HPDE6-E6E7 (cell line): ENCODE data around the gene LIN28B.

ENCODE experiments used
- DNase-seq: peaks from one replicate; pipeline ENCODE4 v3.0.0; 2011; ENCODE audit warnings: missing footprints; ENCODE audit errors: extremely low spot score

LIN28B gene

DNA sequence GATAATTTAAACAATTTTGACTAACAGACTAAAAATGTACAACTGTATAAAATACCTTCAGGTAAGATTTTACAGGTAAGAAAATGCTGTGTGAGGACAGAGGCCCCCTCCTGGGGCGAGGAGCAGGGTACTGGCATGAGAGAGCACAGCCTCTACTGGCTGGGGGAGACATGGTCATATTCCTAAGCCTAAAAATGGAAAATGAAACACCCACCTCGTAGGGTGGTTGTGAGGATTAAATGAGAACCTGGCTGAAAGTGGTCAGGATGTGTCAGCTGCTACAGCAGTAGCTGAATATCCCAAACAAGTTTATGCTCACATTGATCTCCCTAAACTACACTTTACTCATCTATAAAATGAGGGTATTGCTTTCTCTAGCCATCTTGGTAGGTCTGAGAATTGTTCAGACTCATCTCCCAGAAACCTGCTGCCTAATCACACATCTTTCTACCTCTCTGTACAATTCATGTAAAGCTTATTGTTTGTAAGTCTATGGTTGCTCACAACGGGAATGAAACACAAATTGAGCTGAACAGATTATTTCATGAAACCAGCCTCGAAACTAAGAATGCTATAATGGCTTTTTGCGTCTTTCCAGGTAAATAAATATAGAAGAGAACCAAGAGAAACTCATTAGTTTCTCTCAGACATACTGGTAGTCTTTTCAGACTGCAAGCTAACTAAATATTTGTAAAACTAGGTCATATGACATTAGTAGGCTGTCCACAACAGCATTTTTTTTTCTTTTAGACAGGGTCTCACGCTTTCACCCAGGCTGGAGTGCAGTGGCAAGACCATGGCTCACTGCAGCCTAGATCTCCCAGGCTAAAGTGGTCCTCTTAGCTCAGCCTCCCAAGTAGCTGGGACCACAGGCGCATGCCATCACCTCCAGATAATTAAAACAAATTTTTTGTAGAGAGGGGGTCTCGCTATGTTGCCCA lies 153.3 kb downstream of the LIN28B start:
- no peak for DNase-seq

DNA sequence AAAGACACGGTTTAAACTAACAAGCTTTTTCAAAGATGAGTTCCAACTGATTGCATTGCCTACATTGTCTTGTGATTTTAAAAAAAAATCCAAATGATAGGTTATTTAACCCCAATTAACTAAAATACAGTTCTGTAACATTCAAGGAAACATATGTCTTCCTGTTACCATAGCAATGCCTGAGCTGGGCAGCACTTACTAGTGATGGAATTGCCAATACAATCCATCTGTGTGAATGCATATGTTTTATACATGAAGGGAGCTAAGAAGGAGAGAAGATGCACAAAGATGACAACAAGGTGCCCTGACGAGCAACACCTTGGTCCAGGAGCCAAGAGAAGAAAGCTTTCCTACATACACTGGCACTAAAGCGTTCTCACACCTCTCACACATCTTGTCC lies 154.2 kb downstream of the LIN28B start:
- no peak for DNase-seq

DNA sequence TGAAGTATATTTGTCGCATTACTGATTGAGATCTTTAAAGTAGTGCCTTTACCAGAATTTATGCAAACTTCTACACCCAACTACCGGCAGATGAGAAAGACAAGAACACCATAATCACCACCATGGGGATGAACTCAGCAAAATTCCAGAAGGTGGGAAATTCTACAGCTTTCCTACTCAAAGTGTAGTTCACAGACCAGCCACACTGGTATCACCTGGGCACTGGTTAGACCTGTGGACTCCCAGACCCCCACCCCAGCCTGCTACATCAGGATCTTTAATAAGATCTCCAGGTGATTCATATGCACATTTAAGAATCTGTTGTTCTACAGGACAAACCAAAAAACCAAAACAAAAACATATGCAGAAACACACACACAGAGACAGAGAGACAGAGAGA lies 155.0 kb downstream of the LIN28B start:
- no peak for DNase-seq

DNA sequence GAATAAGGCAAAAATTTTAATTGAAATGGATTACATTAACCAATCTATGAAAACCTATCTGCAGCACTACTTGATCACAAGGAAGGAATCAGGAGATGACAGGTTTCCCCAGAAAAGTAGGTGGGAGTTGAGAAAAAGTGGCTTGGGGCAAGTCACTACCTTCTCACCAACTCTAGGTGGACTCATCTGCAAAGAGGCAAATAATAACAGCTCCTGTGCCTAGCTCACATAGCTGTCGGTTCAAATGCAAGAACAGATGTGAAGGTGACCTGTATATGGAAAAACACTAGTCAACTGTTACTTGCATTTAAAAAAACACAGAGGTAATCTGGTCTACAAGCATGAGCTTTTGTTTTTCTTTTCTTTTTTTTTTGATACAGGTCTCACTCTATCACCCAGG lies 155.7 kb downstream of the LIN28B start:
- DNase-seq, result no peak

DNA sequence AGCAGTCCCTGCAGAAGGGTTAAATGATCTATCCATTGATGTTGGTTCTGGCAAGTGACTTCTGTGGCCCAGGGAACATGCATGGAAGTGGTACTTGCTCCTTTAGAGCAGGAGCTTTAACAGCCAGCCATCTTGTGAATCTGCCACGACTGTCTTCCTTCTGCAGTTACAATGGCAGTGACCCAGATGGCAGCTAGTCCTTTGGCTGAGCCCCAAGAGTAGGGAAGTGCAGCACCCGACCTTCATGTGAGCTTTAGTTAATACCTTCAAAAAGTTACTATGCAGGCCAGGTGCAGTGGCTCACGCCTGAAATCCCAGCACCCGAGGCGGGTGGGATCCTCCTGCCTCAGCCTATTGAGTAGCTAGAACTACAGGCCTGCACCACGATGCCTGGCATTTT lies 156.5 kb downstream of the LIN28B start:
- no peak for DNase-seq

DNA sequence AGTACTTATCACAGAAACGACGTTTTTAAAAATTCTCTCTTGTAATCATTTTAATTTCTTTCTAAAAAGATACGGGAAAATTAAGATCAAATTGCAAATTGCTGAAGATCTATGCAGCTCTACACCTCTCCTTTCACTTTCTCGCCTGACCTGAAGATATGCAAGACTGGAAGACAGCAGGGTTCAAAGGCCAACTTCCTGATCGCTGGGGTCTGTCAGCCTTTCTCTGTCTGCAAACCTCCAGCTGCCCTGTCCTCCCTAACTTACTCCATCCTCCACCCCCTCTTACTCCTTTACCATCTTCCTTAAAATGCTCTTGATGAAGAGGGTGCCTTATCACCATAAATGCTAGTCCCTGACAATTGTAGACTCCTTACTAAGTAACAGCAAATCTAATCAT lies 159.2 kb downstream of the LIN28B start:
- DNase-seq, result no peak

DNA sequence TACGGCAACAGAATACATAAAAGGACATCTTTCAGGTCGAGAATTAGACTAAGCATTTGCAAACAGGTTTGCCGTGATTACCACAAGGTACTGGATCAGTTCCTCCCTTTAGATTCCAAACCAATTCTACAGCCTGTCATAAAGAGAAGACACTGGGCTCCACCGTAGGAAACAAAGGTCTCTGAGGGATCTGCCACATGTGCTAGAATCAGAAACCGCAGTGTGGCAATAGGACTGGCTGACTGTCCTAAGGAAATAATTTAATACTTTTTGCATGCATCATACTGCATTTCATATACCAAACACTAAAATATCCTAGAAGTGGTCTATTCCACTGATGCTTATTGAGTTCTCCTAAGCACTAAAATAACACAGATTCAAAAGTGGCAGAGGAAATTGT lies 163.7 kb downstream of the LIN28B start:
- no peak for DNase-seq

DNA sequence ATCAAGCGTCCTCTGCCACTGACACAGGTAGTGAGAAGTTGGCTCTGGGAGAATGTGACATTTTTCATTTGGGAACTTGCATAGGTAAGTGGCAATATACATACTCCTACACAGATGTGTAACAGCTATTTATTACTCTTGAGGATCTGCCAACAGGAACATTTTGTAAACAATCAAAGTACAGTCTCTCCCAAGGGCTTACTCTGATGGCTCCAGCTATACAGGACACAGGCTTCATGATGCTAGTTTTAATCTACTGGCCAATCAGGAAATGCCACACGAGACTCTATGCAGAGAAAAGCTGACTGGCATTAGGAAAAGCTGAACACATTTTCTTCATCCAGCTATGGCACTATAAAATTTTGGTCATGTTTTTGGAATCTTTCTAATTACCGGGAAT lies 165.1 kb downstream of the LIN28B start:
- no peak for DNase-seq

DNA sequence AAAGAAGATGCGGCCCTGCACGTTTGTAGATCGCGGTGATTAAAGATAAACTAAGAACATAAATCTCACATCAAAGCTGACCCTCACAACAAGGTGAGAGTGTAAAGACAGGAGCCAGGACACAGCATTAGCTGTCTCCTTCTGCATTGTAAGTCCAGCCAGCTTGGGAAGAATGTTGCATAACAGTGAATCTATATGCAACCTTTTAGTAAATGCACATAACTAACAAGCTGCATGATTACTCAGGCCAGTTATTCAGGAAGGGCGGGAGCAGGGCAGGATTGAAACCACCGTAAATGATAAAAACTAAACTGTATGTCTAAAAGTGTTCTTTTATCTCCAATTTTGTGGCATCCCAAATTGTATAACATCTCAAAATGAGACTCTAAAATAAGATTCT lies 165.8 kb downstream of the LIN28B start:
- no peak for DNase-seq
